ENCODE measurements around the gene EGF.
"Not testable (repeated sequence)": the region's sequence is repeated elsewhere in the genome, so short reads cannot be mapped to it uniquely, and the experiment has no call there.

DNA sequence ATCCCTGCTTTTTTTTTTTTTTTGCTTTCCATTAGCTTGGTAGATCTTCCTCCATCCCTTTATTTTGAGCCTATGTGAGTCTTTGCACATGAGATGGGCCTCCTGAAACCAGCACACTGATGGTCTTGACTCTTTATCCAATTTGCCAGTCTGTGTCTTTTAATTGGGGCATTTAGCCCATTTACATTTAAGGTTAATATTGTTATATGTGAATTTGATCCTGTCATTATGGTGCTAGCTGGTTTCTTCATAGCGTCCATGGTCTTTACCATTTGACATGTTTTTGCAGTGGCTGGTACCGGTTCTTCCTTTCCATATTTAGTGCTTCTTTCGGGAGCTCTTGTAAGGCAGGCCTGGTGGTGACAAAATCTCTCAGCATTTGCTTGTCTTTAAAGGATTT lies 24.7 kb downstream of the EGF start:
- TF ChIP-seq ZNF274 (IDR thresholded peaks at IDR 0.05; ENCODE audit: low read depth, low read length); YY1 (IDR thresholded peaks at IDR 0.05; ENCODE audit: insufficient read depth, insufficient read length): not testable (repeated sequence)
